Cardiac muscle cell (in vitro differentiated cells and primary cell): Measurements from ENCODE around the gene ARMH3. TPM values are rescaled to one million over a fixed set of nuclear protein-coding genes. Genes with fewer than 3 reads are reported as not detected.

Source experiments
- DNase-seq, 2 donors: peaks; one replicate each; pipeline versions ENCODE4 v3.0.0 to v3.0.0-alpha.2; 2010 to 2017; ENCODE audit warnings: low read depth in 1 of 2, low spot score in 1 of 2
- H3K27ac ChIP-seq: fragments of 200-600 bp; sonication (generic); 2 replicates; pipeline ENCODE4 v1.5.1; 2016
- H3K27me3 ChIP-seq: fragments of 200-600 bp; sonication (generic); 2 replicates; pipeline ENCODE4 v1.6.0; 2016; ENCODE audit warnings: control low read depth
- H3K36me3 ChIP-seq: fragments of 200-600 bp; sonication (generic); 2 replicates; pipeline ENCODE4 v1.5.1; 2016; ENCODE audit warnings: control low read depth
- H3K4me1 ChIP-seq: fragments of 200-600 bp; sonication (generic); 2 replicates; pipeline ENCODE4 v1.8.1; 2017; ENCODE audit warnings: low read depth, mild to moderate bottlenecking, mixed run types
- H3K4me3 ChIP-seq: fragments of 200-600 bp; sonication (generic); 2 replicates; pipeline ENCODE4 v1.5.1; 2016; ENCODE audit warnings: mild to moderate bottlenecking
- H3K9me3 ChIP-seq: fragments of 200-600 bp; sonication (generic); 2 replicates; pipeline ENCODE4 v1.5.1; 2017; ENCODE audit warnings: low read depth, mild to moderate bottlenecking, control low read depth
- polyA plus RNA-seq: library from polyadenylated mRNA; unstranded; fragments of >200 nt; fragmentation: Nextera tagmentation; extraction: Ambion mirVana; gene quantifications from 2 replicates; pipeline ENCODE4 v1.2.1, GENCODE V29; 2016
- total RNA-seq: library from RNA; depleted of rRNA; stranded (reverse); fragments of >200 nt; gene quantifications from 2 replicates; pipeline ENCODE4 v1.2.3, GENCODE V29; 2016
- TF ChIP-seq, protein P1 (sequence below): IDR thresholded peaks from 2 replicates; pipeline ENCODE4 v1.5.1; 2012; ENCODE audit warnings: low read depth, mild to moderate bottlenecking, low read length

ARMH3 gene
- total and polyA plus RNA-seq, 2 experiments from 2014 or later = 5.0 to 17.2 TPM

DNA sequence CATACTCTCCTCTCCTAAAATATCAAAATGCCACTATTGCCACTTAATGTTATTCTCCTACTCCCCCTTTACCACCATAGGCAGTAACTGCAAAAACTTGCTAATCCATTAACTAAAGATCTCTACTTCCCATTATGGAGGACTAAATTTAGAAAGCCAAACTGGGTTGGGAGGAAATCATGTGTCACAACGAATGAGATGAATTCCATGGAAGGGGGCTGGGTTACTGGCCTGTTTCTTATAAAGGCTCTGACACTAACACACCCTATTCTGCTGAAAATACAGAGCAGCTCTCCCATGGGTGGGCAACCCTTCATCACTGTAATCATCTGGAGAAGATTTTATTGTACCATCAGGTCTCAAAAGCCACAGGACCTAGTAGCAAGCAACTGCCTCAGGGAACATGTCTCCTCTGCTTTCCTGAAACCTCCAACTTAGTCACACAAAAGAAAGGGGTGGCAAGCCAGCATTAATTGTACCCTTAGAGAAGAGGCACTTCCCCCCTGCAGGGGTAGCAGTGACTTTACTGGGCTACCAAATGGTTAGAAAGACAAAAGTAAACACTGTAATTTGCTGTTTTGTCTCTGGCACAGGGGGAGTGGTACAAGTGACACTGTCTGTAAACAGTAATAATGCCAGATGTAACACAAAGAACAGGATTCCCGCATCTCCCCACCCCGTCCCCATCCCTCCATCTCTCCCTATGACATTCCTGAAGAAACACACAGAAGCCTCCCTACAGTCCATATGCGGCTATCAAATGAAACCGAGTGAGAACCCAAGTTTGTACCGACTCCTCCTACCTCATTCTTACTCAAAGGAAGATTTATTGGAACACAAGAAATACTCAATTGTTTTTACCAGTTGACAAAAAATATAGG is 81.6 kb downstream of the ARMH3 start:
- Histone ChIP-seq H3K36me3 (no peaks in the 10 kb centered on the region), H3K9me3 (no peaks in the 10 kb centered on the region), H3K4me3 (no peak overlapping the region), H3K4me1 (peaks cover 38% of the 10 kb centered on the region), H3K27me3 (no peaks in the 10 kb centered on the region), H3K27ac (peak overlapping the region; percentile 87)
- TF ChIP-seq, protein P1, sequence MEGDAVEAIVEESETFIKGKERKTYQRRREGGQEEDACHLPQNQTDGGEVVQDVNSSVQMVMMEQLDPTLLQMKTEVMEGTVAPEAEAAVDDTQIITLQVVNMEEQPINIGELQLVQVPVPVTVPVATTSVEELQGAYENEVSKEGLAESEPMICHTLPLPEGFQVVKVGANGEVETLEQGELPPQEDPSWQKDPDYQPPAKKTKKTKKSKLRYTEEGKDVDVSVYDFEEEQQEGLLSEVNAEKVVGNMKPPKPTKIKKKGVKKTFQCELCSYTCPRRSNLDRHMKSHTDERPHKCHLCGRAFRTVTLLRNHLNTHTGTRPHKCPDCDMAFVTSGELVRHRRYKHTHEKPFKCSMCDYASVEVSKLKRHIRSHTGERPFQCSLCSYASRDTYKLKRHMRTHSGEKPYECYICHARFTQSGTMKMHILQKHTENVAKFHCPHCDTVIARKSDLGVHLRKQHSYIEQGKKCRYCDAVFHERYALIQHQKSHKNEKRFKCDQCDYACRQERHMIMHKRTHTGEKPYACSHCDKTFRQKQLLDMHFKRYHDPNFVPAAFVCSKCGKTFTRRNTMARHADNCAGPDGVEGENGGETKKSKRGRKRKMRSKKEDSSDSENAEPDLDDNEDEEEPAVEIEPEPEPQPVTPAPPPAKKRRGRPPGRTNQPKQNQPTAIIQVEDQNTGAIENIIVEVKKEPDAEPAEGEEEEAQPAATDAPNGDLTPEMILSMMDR = no peak
- DNase-seq = peak in 1 of 2 donors; percentile 47

DNA sequence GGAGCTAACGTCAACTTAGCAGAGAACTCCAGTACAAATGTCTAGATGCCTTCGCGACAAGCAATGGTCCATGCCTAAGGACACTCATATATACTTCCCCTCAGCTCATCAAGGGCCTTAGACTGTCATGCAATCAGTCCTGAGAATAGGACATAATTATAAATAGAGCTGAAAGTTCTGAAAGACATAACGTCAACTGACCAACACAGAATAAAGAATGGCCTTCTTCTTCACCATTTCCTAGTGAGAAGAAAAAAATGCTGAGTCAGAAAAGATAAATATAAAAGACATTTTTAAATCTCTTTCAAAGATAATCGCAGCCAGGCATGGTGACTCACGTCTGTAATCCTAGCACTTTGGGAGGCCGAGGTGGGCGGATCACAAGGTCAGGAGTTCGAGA is 83.2 kb downstream of the ARMH3 start:
- Histone ChIP-seq H3K4me1 (peaks cover 54% of the 10 kb centered on the region), H3K27ac (peak overlapping the region; percentile 50), H3K27me3 (no peaks in the 10 kb centered on the region), H3K9me3 (no peaks in the 10 kb centered on the region), H3K4me3 (no peak overlapping the region), H3K36me3 (no peaks in the 10 kb centered on the region)
- DNase-seq = peak in 1 of 2 donors; percentile 27
- TF ChIP-seq, protein P1 = no peak

DNA sequence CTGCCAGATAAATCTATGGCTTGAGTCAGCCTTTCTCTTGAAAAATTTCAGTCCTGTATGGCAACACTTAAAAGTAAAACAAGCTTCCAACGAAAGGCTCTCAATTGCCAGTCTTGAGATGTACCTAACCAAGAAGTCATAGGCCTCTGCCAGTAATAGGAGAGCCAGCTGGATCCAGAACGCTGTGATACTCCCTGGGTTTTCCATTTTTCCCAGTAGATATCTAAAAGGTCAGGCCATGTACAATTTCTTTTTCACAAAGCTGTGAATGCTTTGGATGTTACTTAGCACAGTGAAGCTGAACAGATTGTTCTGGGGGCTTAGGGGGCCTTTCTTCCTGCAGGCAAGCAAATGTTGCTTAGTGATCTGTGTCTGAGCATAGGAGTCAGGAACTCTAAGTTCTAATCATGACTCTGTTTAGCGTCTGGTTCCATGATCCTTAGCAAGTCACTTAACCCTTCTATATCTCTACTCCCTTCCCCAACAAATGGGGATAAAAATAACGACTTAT is 86.5 kb downstream of the ARMH3 start:
- H3K27ac ChIP-seq = peak overlapping the region; percentile 91
- TF ChIP-seq, protein P1 = no peak
- no peak overlapping the region for H3K4me3 ChIP-seq
- no peak for DNase-seq
- no peaks in the 10 kb centered on the region for H3K9me3 ChIP-seq
- H3K4me1 ChIP-seq = peaks cover 73% of the 10 kb centered on the region
- H3K27me3 ChIP-seq = no peaks in the 10 kb centered on the region
- no peaks in the 10 kb centered on the region for H3K36me3 ChIP-seq

DNA sequence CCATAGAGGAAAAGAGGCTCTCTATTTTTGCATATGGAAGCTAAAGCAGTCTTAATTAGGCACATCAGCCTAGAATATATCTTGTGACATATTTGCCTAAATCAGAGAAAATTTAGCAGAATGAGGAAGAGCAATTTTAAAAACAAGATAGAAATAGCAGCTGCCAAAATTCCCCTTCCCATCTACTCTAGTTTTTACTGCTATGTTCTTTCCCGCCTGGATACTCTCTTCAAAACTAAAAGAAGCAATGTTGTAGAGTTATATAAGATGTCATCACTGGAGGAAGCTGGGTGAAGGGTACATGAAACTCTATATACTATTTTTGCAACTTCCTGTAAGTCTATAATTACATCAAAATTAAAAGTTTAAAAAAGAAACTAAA is 87.0 kb downstream of the ARMH3 start:
- H3K4me3 ChIP-seq = no peak overlapping the region
- no peak for DNase-seq
- H3K4me1 ChIP-seq = peaks cover 68% of the 10 kb centered on the region
- H3K27ac ChIP-seq = peak overlapping the region; percentile 91
- H3K36me3 ChIP-seq = no peaks in the 10 kb centered on the region
- no peaks in the 10 kb centered on the region for H3K9me3 ChIP-seq
- TF ChIP-seq, protein P1 = no peak
- H3K27me3 ChIP-seq = no peaks in the 10 kb centered on the region

DNA sequence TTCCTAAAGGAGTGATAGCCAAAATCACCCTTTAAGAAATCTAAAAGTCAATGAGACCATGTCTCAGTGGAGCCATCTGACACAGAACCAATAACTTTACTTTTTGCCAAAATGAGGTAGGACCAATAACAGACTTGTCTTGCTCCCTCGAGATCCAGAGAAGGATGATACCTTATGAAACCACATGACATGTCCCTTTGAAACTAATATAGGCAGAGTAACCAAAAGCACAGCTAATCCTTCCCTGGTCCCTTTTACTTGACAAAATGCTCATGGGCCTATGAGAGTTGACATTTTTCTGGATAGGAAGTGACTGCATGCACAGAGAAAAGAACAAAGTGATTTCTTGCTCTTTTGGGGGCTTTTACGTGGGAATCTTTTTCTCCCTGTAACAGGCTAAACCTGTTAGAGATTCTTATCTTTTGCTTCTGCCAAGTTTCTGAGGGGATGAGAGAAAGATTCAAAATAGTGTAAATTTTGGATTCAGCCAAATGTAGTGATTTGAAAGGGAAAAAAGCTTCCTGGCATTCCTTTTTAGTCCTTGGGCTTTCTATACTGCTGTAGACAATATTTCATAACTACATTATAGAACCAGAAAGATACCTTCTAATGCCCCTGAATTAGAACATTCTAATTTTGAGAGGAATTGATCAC is 87.6 kb downstream of the ARMH3 start:
- no peaks in the 10 kb centered on the region for H3K27me3 ChIP-seq
- TF ChIP-seq, protein P1 = no peak
- peak overlapping the region; percentile 91 for H3K27ac ChIP-seq
- no peak for DNase-seq
- H3K4me3 ChIP-seq = no peak overlapping the region
- H3K9me3 ChIP-seq = no peaks in the 10 kb centered on the region
- peaks cover 63% of the 10 kb centered on the region for H3K4me1 ChIP-seq
- no peaks in the 10 kb centered on the region for H3K36me3 ChIP-seq
